HEK293T (cell line): ENCODE data around the gene TSNAX.
A peak's percentile ranks its signal among the peaks of the same experiment; 100 is the strongest.
"Not testable (repeated sequence)": the region's sequence is repeated elsewhere in the genome, so short reads cannot be mapped to it uniquely, and the experiment has no call there.

Source experiments
- CTCF ChIA-PET: fragments of 350-600 bp; formaldehyde crosslinking; extraction: SDS; loops from one replicate; lab custom pipeline; 2021; ENCODE audit warnings: antibody characterized with exemption, inconsistent platforms; lab: Yijun Ruan, JAX
- POLR2A ChIA-PET: fragments of 350-600 bp; formaldehyde crosslinking; extraction: SDS; loops from one replicate; lab custom pipeline; 2020; ENCODE audit warnings: antibody characterized with exemption, inconsistent platforms; lab: Yijun Ruan, JAX
- DNase-seq: peaks from one replicate; pipeline ENCODE4 v3.0.0; 2012; ENCODE audit warnings: mixed read lengths; ENCODE audit errors: extremely low spot score
- ARNT ChIP-seq: fragments of 450-650 bp; IDR thresholded peaks from 2 replicates; pipeline ENCODE4 v1.6.1; 2017; ENCODE audit warnings: mild to moderate bottlenecking
- CTBP1 ChIP-seq: fragments of 450-650 bp; IDR thresholded peaks from 2 replicates; pipeline ENCODE4 v1.6.1; 2016; ENCODE audit warnings: borderline replicate concordance
- ELF4 ChIP-seq: fragments of 450-650 bp; IDR thresholded peaks from 2 replicates; pipeline ENCODE4 v1.6.1; 2017; ENCODE audit warnings: antibody characterized with exemption
- FOXA1 ChIP-seq: fragments of 450-650 bp; IDR thresholded peaks from 2 replicates; pipeline ENCODE4 v1.6.1; 2016; ENCODE audit warnings: mild to moderate bottlenecking
- FOXK2 ChIP-seq: fragments of 450-650 bp; IDR thresholded peaks from 2 replicates; pipeline ENCODE4 v1.6.1; 2016; ENCODE audit warnings: mild to moderate bottlenecking
- FOXM1 ChIP-seq: fragments of 450-650 bp; IDR thresholded peaks from 2 replicates; pipeline ENCODE4 v1.6.1; 2017; ENCODE audit warnings: mild to moderate bottlenecking, borderline replicate concordance
- HDGF ChIP-seq: fragments of 450-650 bp; IDR thresholded peaks from 2 replicates; pipeline ENCODE4 v1.6.1; 2017; ENCODE audit warnings: antibody characterized with exemption, borderline replicate concordance
- L3MBTL2 ChIP-seq: fragments of 450-650 bp; conservative IDR thresholded peaks from 2 replicates; pipeline ENCODE4 v1.6.1; 2016; ENCODE audit warnings: mild to moderate bottlenecking
- LEF1 ChIP-seq: fragments of 450-650 bp; IDR thresholded peaks from 2 replicates; pipeline ENCODE4 v1.6.1; 2017; ENCODE audit warnings: mild to moderate bottlenecking, borderline replicate concordance
- NFRKB ChIP-seq: fragments of 450-650 bp; IDR thresholded peaks from 2 replicates; pipeline ENCODE4 v1.6.1; 2016; ENCODE audit warnings: mild to moderate bottlenecking, moderate library complexity
- PKNOX1 ChIP-seq: fragments of 450-650 bp; IDR thresholded peaks from 2 replicates; pipeline ENCODE4 v1.6.1; 2016
- SP1 ChIP-seq: fragments of 450-650 bp; IDR thresholded peaks from 2 replicates; pipeline ENCODE4 v1.6.1; 2017
- SUZ12 ChIP-seq: fragments of 450-650 bp; IDR thresholded peaks from 2 replicates; pipeline ENCODE4 v1.6.1; 2016; ENCODE audit warnings: mild to moderate bottlenecking
- TARDBP ChIP-seq: fragments of 450-650 bp; IDR thresholded peaks from 2 replicates; pipeline ENCODE4 v1.6.1; 2016
- ZNF384 ChIP-seq: fragments of 450-650 bp; IDR thresholded peaks from 2 replicates; pipeline ENCODE4 v1.6.1; 2016

Gene TSNAX

GRCh38 chr1:231591466-231591865 lies 63.0 kb downstream of the TSNAX start:
- no peak for TF ChIP-seq L3MBTL2
- ChIA-PET CTCF (interaction anchor here (1.1 kb wide), 1 partner anchor 11 kb away, joined by 3 read pairs; no protein-coding TSS in a partner anchor), POLR2A (interaction anchor here (1.4 kb wide), 1 partner anchor 10 kb away, joined by 3 read pairs; no protein-coding TSS in a partner anchor)
- no peak for DNase-seq

- no peak for DNase-seq
- POLR2A ChIA-PET = no interaction called here
- TF ChIP-seq SUZ12 = no peak
- no peak for TF ChIP-seq SP1
- no peak for TF ChIP-seq FOXM1
- TF ChIP-seq ZNF384 = no peak
- TF ChIP-seq FOXA1 = no peak
- TF ChIP-seq CTBP1 = no peak
- no peak for TF ChIP-seq LEF1
- TF ChIP-seq PKNOX1 = no peak
- no peak for TF ChIP-seq TARDBP
- CTCF ChIA-PET = no interaction called here
Measured at GRCh38 chr1:231592809-231593208, 64.3 kb downstream of the TSNAX start.

GRCh38 chr1:231593264-231593663 lies 64.8 kb downstream of the TSNAX start:
- not testable (repeated sequence) for DNase-seq

GRCh38 chr1:231594123-231594522 lies 65.7 kb downstream of the TSNAX start:
- POLR2A ChIA-PET = no interaction called here
- DNase-seq = no peak
- CTCF ChIA-PET = no interaction called here

More at GRCh38 chr1:231593264-231593663, 64.8 kb downstream of the TSNAX start:
- CTCF ChIA-PET, POLR2A ChIA-PET: not testable (repeated sequence)

GRCh38 chr1:231594749-231595148 lies 66.3 kb downstream of the TSNAX start:
- TF ChIP-seq CTBP1 = no peak
- TF ChIP-seq FOXM1 = no peak
- ChIA-PET POLR2A (no interaction called here), CTCF (no interaction called here)
- DNase-seq = no peak

More at GRCh38 chr1:231594123-231594522, 65.7 kb downstream of the TSNAX start:
- TF ChIP-seq CTBP1 (no peak), FOXA1 (no peak), SUZ12 (no peak), FOXK2 (no peak), TARDBP (no peak), HDGF (no peak), ELF4 (no peak), LEF1 (no peak), FOXM1 (no peak), ARNT (no peak), NFRKB (no peak)

- ChIA-PET POLR2A (interaction anchor here (1.4 kb wide), 1 partner anchor 258 kb away, joined by 6 read pairs; the partner anchor contains the start of genes EXOC8 and SPRTN), CTCF (interaction anchor here (1.1 kb wide), 1 partner anchor 9 kb away, joined by 3 read pairs; no protein-coding TSS in a partner anchor)
- peak; percentile 40 for DNase-seq
- TF ChIP-seq FOXM1 = 0 out of 2 replicates have a peak, but pooled peaks have one; percentile 20
- no peak for TF ChIP-seq CTBP1
Measured at GRCh38 chr1:231596337-231596791, 67.9 kb downstream of the TSNAX start.

- CTCF ChIA-PET = no interaction called here
- POLR2A ChIA-PET = no interaction called here
- TF ChIP-seq TARDBP (no peak), NFRKB (no peak), L3MBTL2 (no peak)
- no peak for DNase-seq
Measured at GRCh38 chr1:231597971-231598370, 69.5 kb downstream of the TSNAX start.

GRCh38 chr1:231600458-231600976 lies 72.0 kb downstream of the TSNAX start:
- ChIA-PET POLR2A (interaction anchor here (0.9 to 3.4 kb wide), 2 partner anchors 180 to 262 kb away, joined by 3 to 15 read pairs; partner anchors contain the start of genes EXOC8 and SPRTN), CTCF (interaction anchor here (0.7 to 1.4 kb wide), 2 partner anchors 10 to 17 kb away, joined by 3 read pairs; no protein-coding TSS in a partner anchor)
- TF ChIP-seq TARDBP (no peak), ARNT (no peak), NFRKB (no peak), FOXM1 (no peak), HDGF (no peak)
- DNase-seq = no peak
